Midbrain (tissue), 1 donor: Measurements from ENCODE around the gene IQSEC3.
A peak's percentile ranks its signal among the peaks of the same experiment; 100 is the strongest.

Experiments
- DNase-seq: peaks from one replicate; lab custom pipeline; 2025; lab: John Stamatoyannopoulos, UW

Gene IQSEC3

GRCh38 chr12:138898-139534 is 72.4 kb downstream of the IQSEC3 start:
- DNase-seq, result no peak

- DNase-seq, result no peak
Observed at GRCh38 chr12:139585-139984, 73.0 kb downstream of the IQSEC3 start.

- no peak for DNase-seq
Observed at GRCh38 chr12:140162-140561, 73.6 kb downstream of the IQSEC3 start.

GRCh38 chr12:143964-144649 is 77.5 kb downstream of the IQSEC3 start:
- DNase-seq, result no peak

- no peak for DNase-seq
Observed at GRCh38 chr12:144650-145284, 78.2 kb downstream of the IQSEC3 start.

GRCh38 chr12:145369-145960 is 78.9 kb downstream of the IQSEC3 start:
- no peak for DNase-seq

- no peak for DNase-seq
Observed at GRCh38 chr12:147242-147641, 80.7 kb downstream of the IQSEC3 start.

- no peak for DNase-seq
Observed at GRCh38 chr12:148676-149416, 82.3 kb downstream of the IQSEC3 start.

GRCh38 chr12:151579-151978 is 85.0 kb downstream of the IQSEC3 start:
- no peak for DNase-seq

GRCh38 chr12:152440-152839 is 85.9 kb downstream of the IQSEC3 start:
- no peak for DNase-seq

GRCh38 chr12:153080-153746 is 86.6 kb downstream of the IQSEC3 start:
- DNase-seq, result peak; percentile 11

- no peak for DNase-seq
Observed at GRCh38 chr12:154058-154457, 87.5 kb downstream of the IQSEC3 start.

- no peak for DNase-seq
Observed at GRCh38 chr12:155006-155405, 88.4 kb downstream of the IQSEC3 start.

- DNase-seq, result no peak
Observed at GRCh38 chr12:155646-156045, 89.1 kb downstream of the IQSEC3 start.

GRCh38 chr12:156945-157344 is 90.4 kb downstream of the IQSEC3 start:
- DNase-seq, result no peak

- DNase-seq, result no peak
Observed at GRCh38 chr12:157644-158043, 91.1 kb downstream of the IQSEC3 start.

GRCh38 chr12:159156-159782 is 92.7 kb downstream of the IQSEC3 start:
- DNase-seq, result no peak

- DNase-seq, result no peak
Observed at GRCh38 chr12:160858-161257, 94.3 kb downstream of the IQSEC3 start.

- DNase-seq, result no peak
Observed at GRCh38 chr12:161823-162222, 95.3 kb downstream of the IQSEC3 start.

- no peak for DNase-seq
Observed at GRCh38 chr12:162467-163307, 96.1 kb downstream of the IQSEC3 start.
